ENCODE data around the gene SNAI3.

DNA sequence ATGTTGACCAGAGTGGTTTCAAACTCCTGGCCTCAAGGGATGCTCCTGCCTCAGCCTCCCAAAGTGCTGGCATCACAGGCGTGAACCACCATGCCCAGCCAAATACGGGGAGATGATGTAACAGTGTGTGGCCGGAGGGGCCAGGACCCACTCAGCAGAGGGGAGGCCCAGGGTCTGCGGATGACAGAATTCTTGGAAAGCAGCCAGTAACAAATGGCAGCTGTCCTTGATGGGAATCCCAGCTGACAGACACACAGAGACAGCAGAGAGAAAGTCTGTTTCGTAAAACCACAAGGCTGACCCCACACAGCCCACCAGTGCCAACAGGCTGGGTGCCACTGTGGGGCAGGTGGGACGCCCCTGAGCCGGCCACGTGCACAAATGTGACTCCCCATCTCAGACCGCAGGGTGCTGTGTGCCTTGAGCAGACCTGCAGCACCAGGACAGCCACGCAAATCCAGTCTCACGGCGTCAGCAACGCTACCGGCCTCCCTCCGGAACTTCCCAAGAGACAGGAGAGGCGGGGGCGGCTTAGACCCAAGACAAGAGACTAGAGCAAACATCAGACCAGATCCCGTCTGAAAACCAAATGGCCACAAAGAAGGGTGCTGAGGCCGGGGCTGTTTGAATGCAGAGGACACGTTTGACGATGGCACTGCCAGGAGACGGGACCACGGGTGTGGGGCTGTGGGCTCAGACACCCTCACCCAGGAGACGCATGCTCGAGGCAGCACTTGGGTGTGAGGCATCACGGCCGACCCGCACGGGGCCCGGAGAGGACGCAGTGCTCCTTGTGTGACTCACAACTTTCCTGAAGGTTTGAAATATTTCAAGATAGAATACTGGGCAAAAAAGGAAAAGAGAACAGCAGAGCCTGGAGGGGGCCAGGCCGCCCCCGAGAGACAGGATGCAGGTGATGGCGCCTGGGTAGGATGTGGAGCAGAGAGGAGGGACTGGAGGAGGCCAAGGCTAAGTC is 44.6 kb upstream of the SNAI3 start:
- TF ChIP-seq, protein P1, sequence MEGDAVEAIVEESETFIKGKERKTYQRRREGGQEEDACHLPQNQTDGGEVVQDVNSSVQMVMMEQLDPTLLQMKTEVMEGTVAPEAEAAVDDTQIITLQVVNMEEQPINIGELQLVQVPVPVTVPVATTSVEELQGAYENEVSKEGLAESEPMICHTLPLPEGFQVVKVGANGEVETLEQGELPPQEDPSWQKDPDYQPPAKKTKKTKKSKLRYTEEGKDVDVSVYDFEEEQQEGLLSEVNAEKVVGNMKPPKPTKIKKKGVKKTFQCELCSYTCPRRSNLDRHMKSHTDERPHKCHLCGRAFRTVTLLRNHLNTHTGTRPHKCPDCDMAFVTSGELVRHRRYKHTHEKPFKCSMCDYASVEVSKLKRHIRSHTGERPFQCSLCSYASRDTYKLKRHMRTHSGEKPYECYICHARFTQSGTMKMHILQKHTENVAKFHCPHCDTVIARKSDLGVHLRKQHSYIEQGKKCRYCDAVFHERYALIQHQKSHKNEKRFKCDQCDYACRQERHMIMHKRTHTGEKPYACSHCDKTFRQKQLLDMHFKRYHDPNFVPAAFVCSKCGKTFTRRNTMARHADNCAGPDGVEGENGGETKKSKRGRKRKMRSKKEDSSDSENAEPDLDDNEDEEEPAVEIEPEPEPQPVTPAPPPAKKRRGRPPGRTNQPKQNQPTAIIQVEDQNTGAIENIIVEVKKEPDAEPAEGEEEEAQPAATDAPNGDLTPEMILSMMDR (IDR thresholded peaks at IDR 0.05; ENCODE audit: low read depth, low read length, poor library complexity, severe bottlenecking), result no peak
- no peak for TF ChIP-seq EZH2phosphoT487 (IDR thresholded peaks at IDR 0.05; ENCODE audit: borderline replicate concordance, low read length)

All from DOHH2 (cell line).